ENCODE results near the gene C16orf96.

The C16orf96 gene

GRCh38 chr16:4623593-4623992, 67.5 kb downstream of the C16orf96 start:
- TF ChIP-seq TCF12 (IDR thresholded peaks at IDR 0.05; ENCODE audit: low read depth) (no peak), FOXM1 (IDR thresholded peaks at IDR 0.05; ENCODE audit: borderline replicate concordance, low read depth) (no peak), USF1 (IDR thresholded peaks at IDR 0.05) (no peak), YY1 (IDR thresholded peaks at IDR 0.05; ENCODE audit: low read depth) (no peak), RAD21 (IDR thresholded peaks at IDR 0.05; ENCODE audit: low read depth) (no peak), CREB1 (IDR thresholded peaks at IDR 0.05; ENCODE audit: low read depth) (no peak), NFIC (IDR thresholded peaks at IDR 0.05) (no peak), EP300 (IDR thresholded peaks at IDR 0.05; ENCODE audit: borderline replicate concordance) (no peak), MAX (IDR thresholded peaks at IDR 0.05) (no peak), TEAD4 (IDR thresholded peaks at IDR 0.05) (no peak), CEBPB (IDR thresholded peaks at IDR 0.05) (no peak), ZBTB7A (IDR thresholded peaks at IDR 0.05; ENCODE audit: low read depth) (no peak)

GRCh38 chr16:4624015-4624826, 68.1 kb downstream of the C16orf96 start, which contains the start of gene MGRN1:
MGRN1 (plus strand) TSS chr16:4624826; CDS start chr16:4624961, 135 bp downstream.
- TF ChIP-seq EP300 (IDR thresholded peaks at IDR 0.05; ENCODE audit: borderline replicate concordance) (peak; percentile 45; the same call in 1 of the 2 replicates), NFIC (IDR thresholded peaks at IDR 0.05) (no peak), TAF1 (IDR thresholded peaks at IDR 0.05; ENCODE audit: low read depth) (no peak), CREB1 (IDR thresholded peaks at IDR 0.05; ENCODE audit: low read depth) (peak; percentile 79), MAX (IDR thresholded peaks at IDR 0.05) (peak; percentile 70), RAD21 (IDR thresholded peaks at IDR 0.05; ENCODE audit: low read depth) (peak; percentile 67; the same call in 1 of the 2 replicates), FOXM1 (IDR thresholded peaks at IDR 0.05; ENCODE audit: borderline replicate concordance, low read depth) (no peak; the same call in 1 of the 2 replicates)

- TF ChIP-seq MAX (IDR thresholded peaks at IDR 0.05) (no peak; the same call in 1 of the 2 replicates), TAF1 (IDR thresholded peaks at IDR 0.05; ENCODE audit: low read depth) (peak; percentile 58; the same call in 1 of the 2 replicates), RAD21 (IDR thresholded peaks at IDR 0.05; ENCODE audit: low read depth) (no peak), TCF12 (IDR thresholded peaks at IDR 0.05; ENCODE audit: low read depth) (no peak), FOXM1 (IDR thresholded peaks at IDR 0.05; ENCODE audit: borderline replicate concordance, low read depth) (no peak), YY1 (IDR thresholded peaks at IDR 0.05; ENCODE audit: low read depth) (peak; percentile 31; the same call in 1 of the 2 replicates), TEAD4 (IDR thresholded peaks at IDR 0.05) (no peak), EP300 (IDR thresholded peaks at IDR 0.05; ENCODE audit: borderline replicate concordance) (no peak), REST (IDR thresholded peaks at IDR 0.05; ENCODE audit: low read depth) (no peak), ZBTB7A (IDR thresholded peaks at IDR 0.05; ENCODE audit: low read depth) (peak; percentile 42; the same call in 1 of the 2 replicates), NFIC (IDR thresholded peaks at IDR 0.05) (no peak), USF1 (IDR thresholded peaks at IDR 0.05) (no peak), EGR1 (IDR thresholded peaks at IDR 0.05) (peak; percentile 39; the same call in 1 of the 2 replicates)
These were observed 68.9 kb downstream of the C16orf96 start for GRCh38 chr16:4624827-4625559.

GRCh38 chr16:4625560-4626159, 69.5 kb downstream of the C16orf96 start:
- TF ChIP-seq TAF1 (IDR thresholded peaks at IDR 0.05; ENCODE audit: low read depth) (no peak), NFIC (IDR thresholded peaks at IDR 0.05) (no peak), ZBTB7A (IDR thresholded peaks at IDR 0.05; ENCODE audit: low read depth) (no peak), RAD21 (IDR thresholded peaks at IDR 0.05; ENCODE audit: low read depth) (no peak), TCF12 (IDR thresholded peaks at IDR 0.05; ENCODE audit: low read depth) (no peak), YY1 (IDR thresholded peaks at IDR 0.05; ENCODE audit: low read depth) (no peak), FOXM1 (IDR thresholded peaks at IDR 0.05; ENCODE audit: borderline replicate concordance, low read depth) (no peak), TEAD4 (IDR thresholded peaks at IDR 0.05) (no peak), CEBPB (IDR thresholded peaks at IDR 0.05) (no peak)

- no peak for TF ChIP-seq CREB1 (IDR thresholded peaks at IDR 0.05; ENCODE audit: low read depth)
- no peak for TF ChIP-seq TAF1 (IDR thresholded peaks at IDR 0.05; ENCODE audit: low read depth)
- no peak for TF ChIP-seq CEBPB (IDR thresholded peaks at IDR 0.05)
- TF ChIP-seq RAD21 (IDR thresholded peaks at IDR 0.05; ENCODE audit: low read depth): no peak
- TF ChIP-seq FOXM1 (IDR thresholded peaks at IDR 0.05; ENCODE audit: borderline replicate concordance, low read depth): no peak
- TF ChIP-seq NFIC (IDR thresholded peaks at IDR 0.05): no peak
- TF ChIP-seq EGR1 (IDR thresholded peaks at IDR 0.05): no peak
- no peak for TF ChIP-seq YY1 (IDR thresholded peaks at IDR 0.05; ENCODE audit: low read depth)
- TF ChIP-seq MAX (IDR thresholded peaks at IDR 0.05): no peak
These were observed 70.3 kb downstream of the C16orf96 start for GRCh38 chr16:4626396-4626795.
